PC-3 (cell line): ENCODE measurements around the gene NFE2L1. TPM values are rescaled to one million over a fixed set of nuclear protein-coding genes. Genes with fewer than 3 reads are reported as not detected.
"Not testable (repeated sequence)": the region's sequence is repeated elsewhere in the genome, so short reads cannot be mapped to it uniquely, and the experiment has no call there.

Experiments
- ATAC-seq: fragments of 200-7000 bp; cut with Tn5 transposase; 2 replicates; pipeline ENCODE4 v1.9.1; 2020; ENCODE audit warnings: mild to moderate bottlenecking, moderate library complexity
- BruUV-seq: library from RNA; stranded (reverse); fragments of 400-500 nt; replicated peaks from 2 replicates; lab custom pipeline; 2021; lab: Mats Ljungman, UMichigan
- CTCF ChIA-PET: fragments of 300-600 bp; sonication (Branson Sonifier 250); formaldehyde crosslinking; loops from one replicate; lab custom pipeline; 2022; ENCODE audit warnings: antibody characterized with exemption; lab: Charles Lee
- POLR2A ChIA-PET: fragments of 300-600 bp; sonication (Branson Sonifier 250); formaldehyde crosslinking; loops from one replicate; lab custom pipeline; 2022; ENCODE audit warnings: antibody characterized with exemption; ENCODE audit not compliant: unreplicated experiment; lab: Charles Lee
- DNase-seq: peaks from one replicate; pipeline ENCODE4 v3.0.0-alpha.2; 2015
- H2AFZ ChIP-seq: fragments of 300-600 bp; sonication (generic); 2 replicates; pipeline ENCODE4 v1.6.0; 2016; ENCODE audit warnings: antibody characterized with exemption, low read length
- H3F3A ChIP-seq: fragments of 300-600 bp; sonication (generic); one replicate; pipeline ENCODE4 v1.6.0; 2017; ENCODE audit warnings: antibody characterized with exemption, low read length, control low read depth, mild to moderate bottlenecking; ENCODE audit not compliant: unreplicated experiment
- H3K27ac ChIP-seq: fragments of 300-600 bp; sonication (generic); 2 replicates; pipeline ENCODE4 v1.5.1; 2016; ENCODE audit warnings: mild to moderate bottlenecking, low read length
- H3K27me3 ChIP-seq: fragments of 300-600 bp; sonication (generic); 2 replicates; pipeline ENCODE4 v1.6.1; 2016; ENCODE audit warnings: low read length, mixed read lengths
- H3K36me3 ChIP-seq: fragments of 300-600 bp; sonication (generic); 2 replicates; pipeline ENCODE4 v1.6.1; 2016; ENCODE audit warnings: low read depth, mixed run types, low read length, mixed read lengths
- H3K4me1 ChIP-seq: fragments of 300-600 bp; sonication (generic); 2 replicates; pipeline ENCODE4 v1.5.1; 2016; ENCODE audit warnings: low read length; ENCODE audit not compliant: insufficient read depth
- H3K4me2 ChIP-seq: fragments of 300-600 bp; sonication (generic); 2 replicates; pipeline ENCODE4 v1.6.0; 2016; ENCODE audit warnings: low read length
- H3K4me3 ChIP-seq: fragments of 300-600 bp; sonication (generic); 2 replicates; pipeline ENCODE4 v1.5.1; 2016; ENCODE audit warnings: mild to moderate bottlenecking, low read length, mixed read lengths
- H3K79me2 ChIP-seq: fragments of 300-600 bp; sonication (generic); 2 replicates; pipeline ENCODE4 v1.6.1; 2017; ENCODE audit warnings: low read length, mixed read lengths
- H3K9ac ChIP-seq: fragments of 300-600 bp; sonication (generic); 2 replicates; pipeline ENCODE4 v1.6.0; 2016; ENCODE audit warnings: mild to moderate bottlenecking, low read length
- H3K9me2 ChIP-seq: fragments of 300-600 bp; sonication (generic); replicated peaks from 2 replicates; pipeline ENCODE4 v1.6.1; 2016; ENCODE audit warnings: mixed run types, low read length, mixed read lengths
- H3K9me3 ChIP-seq: fragments of 300-600 bp; sonication (generic); 2 replicates; pipeline ENCODE4 v1.6.1; 2016; ENCODE audit warnings: low read length, mixed read lengths
- H4K20me1 ChIP-seq: fragments of 300-600 bp; sonication (generic); 2 replicates; pipeline ENCODE4 v1.6.1; 2016; ENCODE audit warnings: low read length, mixed read lengths
- CTCF ChIP-seq: fragments of 300-600 bp; sonication (generic); conservative IDR thresholded peaks from 2 replicates; pipeline ENCODE4 v1.5.1; 2017; ENCODE audit warnings: antibody characterized with exemption, low read depth, mild to moderate bottlenecking, low read length
- EZH2 ChIP-seq: fragments of 300-600 bp; sonication (generic); IDR thresholded peaks from one replicate; pipeline ENCODE4 v1.6.1; 2017; ENCODE audit warnings: antibody characterized with exemption, mild to moderate bottlenecking, low read length; ENCODE audit not compliant: unreplicated experiment
- EZH2phosphoT487 ChIP-seq: fragments of 300-600 bp; sonication (generic); IDR thresholded peaks from 2 replicates; pipeline ENCODE4 v1.6.1; 2018; ENCODE audit warnings: mild to moderate bottlenecking, antibody characterized with exemption, low read length, borderline replicate concordance
- intact Hi-C: fragments of 100-400 bp; cut with micrococcal nuclease; formaldehyde crosslinking; loops from 2 replicates; pipeline ENCODE4 v1.9.0; 2023
- total RNA-seq: library from RNA; depleted of rRNA; stranded (reverse); fragments of >200 nt; gene quantifications from 2 replicates; pipeline ENCODE4 v1.2.3, GENCODE V29; 2014

NFE2L1 gene
- total RNA-seq, 1 experiment from 2014 or later, result 45.1 TPM

DNA sequence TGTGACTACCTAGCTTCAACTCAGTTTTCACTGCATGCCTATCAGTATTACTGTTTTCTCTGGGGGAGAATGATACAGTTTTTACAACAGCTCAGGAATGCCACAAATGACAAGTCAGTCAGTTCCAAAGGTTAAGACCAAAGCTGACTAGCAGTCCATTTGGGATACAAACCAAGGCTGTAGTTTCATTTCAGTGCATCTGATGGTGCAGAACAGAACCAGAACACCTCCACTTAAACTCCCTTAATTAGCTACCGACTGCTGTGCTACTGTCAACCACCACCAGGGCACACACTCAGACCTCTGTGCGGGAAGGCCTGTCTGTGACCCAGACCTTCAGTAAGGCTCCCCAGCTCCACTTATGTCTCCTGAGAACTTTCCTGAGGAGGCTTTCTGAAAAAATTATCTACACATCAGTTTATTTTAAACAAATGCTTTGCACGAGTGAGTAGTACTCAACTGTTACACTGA, 20.4 kb downstream of the NFE2L1 start:
- Histone ChIP-seq H3K9ac (no peak overlapping the region), H3K79me2 (no peaks in the 10 kb centered on the region), H3K27me3 (no peaks in the 10 kb centered on the region), H3K9me3 (no peaks in the 10 kb centered on the region), H3K9me2 (no peaks in the 10 kb centered on the region), H3K27ac (no peak overlapping the region), H2AFZ (no peak overlapping the region), H3F3A (peaks cover 7% of the 10 kb centered on the region), H3K4me3 (no peak overlapping the region), H4K20me1 (no peaks in the 10 kb centered on the region), H3K4me2 (no peak overlapping the region), H3K36me3 (peaks cover 65% of the 10 kb centered on the region), H3K4me1 (peaks cover 5% of the 10 kb centered on the region; the same call in 1 of the 2 replicates)
- ChIA-PET CTCF (interaction anchor here (0.7 to 1.3 kb wide), 4 partner anchors 20 to 92 kb away, joined by 3 to 6 read pairs (median 5); partner anchors contain the start of gene NFE2L1), POLR2A (interaction anchor here (0.6 kb wide), 1 partner anchor 20 kb away, joined by 6 read pairs; no protein-coding TSS in a partner anchor)
- ATAC-seq (peak; percentile 81), DNase-seq (peak; percentile 51)
- intact Hi-C loops, result no loop called here
- BruUV-seq, result no TSS peak
- TF ChIP-seq EZH2 (no peak), EZH2phosphoT487 (no peak), CTCF (peak; percentile 62)

DNA sequence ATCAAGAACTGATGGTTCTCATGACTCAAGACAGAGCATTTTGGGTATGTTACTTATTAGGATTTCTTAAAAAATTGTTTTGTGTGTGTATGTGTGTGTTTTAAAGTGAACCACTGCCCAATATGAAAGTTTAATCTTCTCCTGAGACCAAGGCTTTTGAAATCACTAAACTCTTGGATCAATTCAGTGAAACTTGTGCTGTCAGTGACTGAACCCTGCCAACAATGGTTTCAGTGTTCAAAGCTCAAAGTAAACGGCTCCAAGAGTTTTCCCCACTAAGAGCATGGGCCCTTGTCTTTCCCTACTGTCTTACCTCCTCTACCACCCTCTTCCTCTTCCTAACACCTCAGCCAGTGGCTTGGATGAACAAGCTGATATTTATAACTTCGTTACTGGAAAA, 22.0 kb downstream of the NFE2L1 start:
- H3K4me3 ChIP-seq, result no peak overlapping the region
- H3F3A ChIP-seq, result peaks cover 4% of the 10 kb centered on the region
- POLR2A ChIA-PET, result interaction anchor here (0.6 kb wide), 1 partner anchor 39 kb away, joined by 6 read pairs; no protein-coding TSS in a partner anchor
- H3K9ac ChIP-seq, result no peak overlapping the region
- no peak overlapping the region for H2AFZ ChIP-seq
- no TSS peak for BruUV-seq
- H3K9me3 ChIP-seq, result no peaks in the 10 kb centered on the region
- H3K4me2 ChIP-seq, result no peak overlapping the region
- H3K79me2 ChIP-seq, result no peaks in the 10 kb centered on the region
- intact Hi-C loops, result no loop called here
- ATAC-seq, result no peak
- no peak for DNase-seq
- H3K27me3 ChIP-seq, result no peaks in the 10 kb centered on the region
- no peaks in the 10 kb centered on the region for H4K20me1 ChIP-seq
- no peaks in the 10 kb centered on the region for H3K9me2 ChIP-seq
- CTCF ChIA-PET, result interaction anchor here (0.6 kb wide), 1 partner anchor 43 kb away, joined by 3 read pairs; no protein-coding TSS in a partner anchor
- H3K4me1 ChIP-seq, result peaks cover 5% of the 10 kb centered on the region; the same call in 1 of the 2 replicates
- no peak overlapping the region for H3K27ac ChIP-seq
- H3K36me3 ChIP-seq, result peaks cover 65% of the 10 kb centered on the region
- TF ChIP-seq CTCF (no peak), EZH2 (no peak), EZH2phosphoT487 (no peak)

GRCh38 chr17:48071654-48072053, 23.5 kb downstream of the NFE2L1 start:
- Histone ChIP-seq H3K9me2 (no peaks in the 10 kb centered on the region), H3K9me3 (no peaks in the 10 kb centered on the region), H3K9ac (no peak overlapping the region), H3F3A (peaks cover 4% of the 10 kb centered on the region), H2AFZ (no peak overlapping the region), H3K36me3 (peaks cover 70% of the 10 kb centered on the region), H3K79me2 (peaks cover 2% of the 10 kb centered on the region; the same call in 1 of the 2 replicates), H3K4me1 (peaks cover 5% of the 10 kb centered on the region; the same call in 1 of the 2 replicates), H3K4me3 (no peak overlapping the region), H3K27ac (no peak overlapping the region), H4K20me1 (no peaks in the 10 kb centered on the region), H3K4me2 (no peak overlapping the region), H3K27me3 (no peaks in the 10 kb centered on the region)
- DNase-seq (no peak), ATAC-seq (no peak)
- ChIA-PET POLR2A (no interaction called here), CTCF (no interaction called here)
- no TSS peak for BruUV-seq
- intact Hi-C loops, result no loop called here
- no peak for TF ChIP-seq EZH2phosphoT487
- no peak for TF ChIP-seq EZH2
- no peak for TF ChIP-seq CTCF

- CTCF ChIA-PET, H3K9ac ChIP-seq, intact Hi-C loops, H3K4me2 ChIP-seq, H4K20me1 ChIP-seq, H3K9me2 ChIP-seq, H3F3A ChIP-seq, H3K4me1 ChIP-seq, BruUV-seq, DNase-seq, H2AFZ ChIP-seq, H3K9me3 ChIP-seq, H3K4me3 ChIP-seq, H3K27ac ChIP-seq, ATAC-seq, H3K27me3 ChIP-seq: not testable (repeated sequence)
- Histone ChIP-seq H3K79me2 (peaks cover 11% of the 10 kb centered on the region), H3K36me3 (peaks cover 66% of the 10 kb centered on the region)
- POLR2A ChIA-PET, result interaction anchor here (1.2 kb wide), 1 partner anchor 46 kb away, joined by 3 read pairs; no protein-coding TSS in a partner anchor
These were observed 24.7 kb downstream of the NFE2L1 start for GRCh38 chr17:48072811-48073210.
